Mesenchymal stem cell (in vitro differentiated cells and primary cell): ENCODE results near the gene ADAMTS8.

Source experiments
- DNase-seq: peaks from one replicate; pipeline ENCODE4 v3.0.0-alpha.2; 2013
- H2AFZ ChIP-seq: one replicate; pipeline ENCODE4 v1.6.1; 2013; ENCODE audit warnings: low read depth, mild to moderate bottlenecking, control low read depth, inconsistent platforms, low read length, moderate library complexity
- H2AK5ac ChIP-seq: 2 replicates; pipeline ENCODE4 v1.6.1; 2013; ENCODE audit warnings: low read length, moderate library complexity, mild to moderate bottlenecking, inconsistent platforms; ENCODE audit not compliant: severe bottlenecking
- H2BK120ac ChIP-seq: one replicate; pipeline ENCODE4 v1.6.1; 2013; ENCODE audit warnings: low read depth, mild to moderate bottlenecking, inconsistent platforms, low read length, moderate library complexity
- H2BK12ac ChIP-seq, 2 experiments: one replicate each; pipeline ENCODE4 v1.6.1; 2013; ENCODE audit warnings: inconsistent platforms in 2 of 2, low read length in 2 of 2, mild to moderate bottlenecking in 2 of 2, moderate library complexity in 2 of 2, control low read depth in 1 of 2
- H2BK15ac ChIP-seq: one replicate; pipeline ENCODE4 v1.6.1; 2013; ENCODE audit warnings: mild to moderate bottlenecking, low read depth, inconsistent platforms; ENCODE audit not compliant: poor library complexity, severe bottlenecking
- H2BK5ac ChIP-seq: 2 replicates; pipeline ENCODE4 v1.6.1; 2013; ENCODE audit warnings: low read depth, mild to moderate bottlenecking, low read length, control low read depth, inconsistent platforms; ENCODE audit not compliant: poor library complexity, severe bottlenecking
- H3K14ac ChIP-seq, 2 experiments: one replicate each; pipeline ENCODE4 v1.6.1; 2013; ENCODE audit warnings: inconsistent platforms in 2 of 2, low read length in 2 of 2, control low read depth in 1 of 2, mild to moderate bottlenecking in 1 of 2, moderate library complexity in 1 of 2
- H3K18ac ChIP-seq, 2 experiments: one replicate each; pipeline ENCODE4 v1.6.1; 2013; ENCODE audit warnings: inconsistent platforms in 2 of 2, low read length in 2 of 2, control low read depth in 1 of 2, low read depth in 1 of 2, mild to moderate bottlenecking in 1 of 2
- H3K23ac ChIP-seq, 2 experiments: one replicate each; pipeline ENCODE4 v1.6.1; 2013; ENCODE audit warnings: inconsistent platforms in 2 of 2, low read length in 2 of 2, mild to moderate bottlenecking in 2 of 2, moderate library complexity in 2 of 2, control low read depth in 1 of 2
- H3K27ac ChIP-seq: 2 replicates; pipeline ENCODE4 v1.5.1; 2013; ENCODE audit warnings: mild to moderate bottlenecking, moderate library complexity, low read length, control low read depth, inconsistent platforms; ENCODE audit not compliant: poor library complexity, severe bottlenecking
- H3K27me3 ChIP-seq, 2 experiments: 2 replicates each; pipeline versions ENCODE4 v1.6.1 to v1.7.0; 2013; ENCODE audit warnings: low read length in 2 of 2, mild to moderate bottlenecking in 2 of 2, moderate library complexity in 2 of 2, control low read depth in 1 of 2, inconsistent platforms in 1 of 2; ENCODE audit not compliant: control insufficient read depth in 1 of 2, insufficient read depth in 1 of 2
- H3K36me3 ChIP-seq, 2 experiments: 2 replicates each; pipeline versions ENCODE4 v1.6.1 to v1.7.0; 2013; ENCODE audit warnings: low read length in 2 of 2, control low read depth in 1 of 2, inconsistent platforms in 1 of 2, low read depth in 1 of 2, mild to moderate bottlenecking in 1 of 2; ENCODE audit not compliant: insufficient read depth in 2 of 2, control insufficient read depth in 1 of 2
- H3K4ac ChIP-seq, 2 experiments: one replicate each; pipeline ENCODE4 v1.6.1; 2013; ENCODE audit warnings: inconsistent platforms in 2 of 2, low read length in 2 of 2, mild to moderate bottlenecking in 2 of 2, moderate library complexity in 2 of 2, control low read depth in 1 of 2, low read depth in 1 of 2
- H3K4me1 ChIP-seq: 2 replicates; pipeline ENCODE4 v1.6.1; 2013; ENCODE audit warnings: low read depth, low read length, control low read depth; ENCODE audit not compliant: control insufficient read depth, insufficient read depth
- H3K4me2 ChIP-seq: 2 replicates; pipeline ENCODE4 v1.6.1; 2013; ENCODE audit warnings: low read length, mild to moderate bottlenecking, inconsistent platforms; ENCODE audit not compliant: poor library complexity, severe bottlenecking
- H3K4me3 ChIP-seq, 2 experiments: 2 replicates each; pipeline versions ENCODE4 v1.5.1 to v1.7.0; 2013; ENCODE audit warnings: low read length in 2 of 2, mild to moderate bottlenecking in 2 of 2, control low read depth in 1 of 2, low read depth in 1 of 2; ENCODE audit not compliant: insufficient read depth in 1 of 2
- H3K79me1 ChIP-seq: replicated peaks from 2 replicates; pipeline ENCODE4 v1.6.1; 2013; ENCODE audit warnings: mild to moderate bottlenecking, control low read depth, low read length, inconsistent platforms; ENCODE audit not compliant: poor library complexity, severe bottlenecking
- H3K9ac ChIP-seq: 2 replicates; pipeline ENCODE4 v1.7.0; 2013; ENCODE audit warnings: mild to moderate bottlenecking, low read length, moderate library complexity
- H3K9me3 ChIP-seq: 2 replicates; pipeline ENCODE4 v1.7.0; 2013; ENCODE audit warnings: mild to moderate bottlenecking, low read length; ENCODE audit not compliant: control insufficient read depth
- H4K8ac ChIP-seq: one replicate; pipeline ENCODE4 v1.6.1; 2013; ENCODE audit warnings: inconsistent platforms, mild to moderate bottlenecking, low read length, moderate library complexity
- H4K91ac ChIP-seq: one replicate; pipeline ENCODE4 v1.6.1; 2013; ENCODE audit warnings: mild to moderate bottlenecking, low read length, inconsistent platforms
- WGBS: methylation state at CpG from one replicate; pipeline ENCODE4 v1.1.7; 2013; ENCODE audit warnings: mixed read lengths; 5-methylcytosine and 5-hydroxymethylcytosine counted together

The ADAMTS8 gene

GRCh38 chr11:130431801-130432200, 3.4 kb upstream of the ADAMTS8 start:
- H3K9ac ChIP-seq = peak overlapping the region; percentile 49
- peaks cover 33 to 35% of the 10 kb centered on the region in 2 experiments for H3K27me3 ChIP-seq
- H3K4ac ChIP-seq = no peak overlapping the region
- no peak overlapping the region for H3K4me3 ChIP-seq
- H3K4me1 ChIP-seq = peaks cover 14% of the 10 kb centered on the region
- H3K79me1 ChIP-seq = no peaks in the 10 kb centered on the region
- H2BK12ac ChIP-seq = no peak overlapping the region
- H2AFZ ChIP-seq = no peak overlapping the region
- no peak overlapping the region for H2AK5ac ChIP-seq
- H3K9me3 ChIP-seq = no peaks in the 10 kb centered on the region
- no peak overlapping the region for H3K18ac ChIP-seq
- H2BK15ac ChIP-seq = no peak overlapping the region
- H4K8ac ChIP-seq = no peak overlapping the region
- H2BK5ac ChIP-seq = no peak overlapping the region
- no peaks in the 10 kb centered on the region for H3K36me3 ChIP-seq
- H3K27ac ChIP-seq = no peak overlapping the region
- H4K91ac ChIP-seq = no peak overlapping the region
- no peak overlapping the region for H2BK120ac ChIP-seq
- no peak overlapping the region for H3K4me2 ChIP-seq
- H3K14ac ChIP-seq = no peak overlapping the region
- DNase-seq = no peak
- 63% methylated on average over 3 of the region's 3 CpGs for WGBS
- no peak overlapping the region for H3K23ac ChIP-seq

GRCh38 chr11:130431331-130431773, 2.9 kb upstream of the ADAMTS8 start:
- DNase-seq = peak; percentile 74
- 30% methylated on average over 8 of the region's 10 CpGs for WGBS
- no peak overlapping the region for H2AK5ac ChIP-seq

GRCh38 chr11:130429983-130430382, 1.6 kb upstream of the ADAMTS8 start:
- H3K4me2 ChIP-seq = no peak overlapping the region
- no peak for DNase-seq
- H3K23ac ChIP-seq = no peak overlapping the region
- no peak overlapping the region for H2BK5ac ChIP-seq
- no peak overlapping the region for H3K9ac ChIP-seq
- 85% methylated on average over 3 of the region's 3 CpGs for WGBS
- no peak overlapping the region for H3K18ac ChIP-seq
- no peak overlapping the region for H3K27ac ChIP-seq
- H3K27me3 ChIP-seq = peaks cover 49% of the 10 kb centered on the region in 2 experiments
- no peak overlapping the region for H4K8ac ChIP-seq
- no peak overlapping the region for H4K91ac ChIP-seq
- H3K36me3 ChIP-seq = no peaks in the 10 kb centered on the region
- no peak overlapping the region for H3K4ac ChIP-seq
- H2AFZ ChIP-seq = no peak overlapping the region
- H2BK12ac ChIP-seq = no peak overlapping the region
- peaks cover 13% of the 10 kb centered on the region for H3K4me1 ChIP-seq
- no peak overlapping the region for H2BK15ac ChIP-seq
- H2AK5ac ChIP-seq = no peak overlapping the region
- no peaks in the 10 kb centered on the region for H3K9me3 ChIP-seq
- H3K14ac ChIP-seq = no peak overlapping the region
- H2BK120ac ChIP-seq = no peak overlapping the region
- H3K4me3 ChIP-seq = no peak overlapping the region
- H3K79me1 ChIP-seq = no peaks in the 10 kb centered on the region

More at GRCh38 chr11:130431331-130431773, 2.9 kb upstream of the ADAMTS8 start:
- Histone ChIP-seq H3K36me3 (no peaks in the 10 kb centered on the region), H3K23ac (no peak overlapping the region), H4K8ac (no peak overlapping the region), H2BK12ac (no peak overlapping the region), H3K14ac (no peak overlapping the region), H2BK15ac (no peak overlapping the region), H2AFZ (no peak overlapping the region), H3K27me3 (peaks cover 38 to 40% of the 10 kb centered on the region in 2 experiments), H3K4ac (no peak overlapping the region), H3K18ac (no peak overlapping the region), H3K4me2 (no peak overlapping the region), H3K79me1 (no peaks in the 10 kb centered on the region), H2BK120ac (no peak overlapping the region), H3K9me3 (no peaks in the 10 kb centered on the region), H3K4me1 (peaks cover 14% of the 10 kb centered on the region), H2BK5ac (no peak overlapping the region), H3K27ac (no peak overlapping the region), H3K4me3 (no peak overlapping the region), H4K91ac (no peak overlapping the region), H3K9ac (peak overlapping the region; percentile 49)

GRCh38 chr11:130429120-130429681, 792 bp upstream of the ADAMTS8 start:
- H2AK5ac ChIP-seq = no peak overlapping the region
- H2BK5ac ChIP-seq = no peak overlapping the region
- peaks cover 13% of the 10 kb centered on the region for H3K4me1 ChIP-seq
- H3K9ac ChIP-seq = peak overlapping the region; percentile 43
- no peak overlapping the region for H2BK15ac ChIP-seq
- H2BK120ac ChIP-seq = no peak overlapping the region
- H3K79me1 ChIP-seq = no peaks in the 10 kb centered on the region
- no peak overlapping the region for H2AFZ ChIP-seq
- H3K14ac ChIP-seq = no peak overlapping the region
- H3K4me2 ChIP-seq = no peak overlapping the region
- no peak overlapping the region for H4K8ac ChIP-seq
- H3K27ac ChIP-seq = no peak overlapping the region
- H3K23ac ChIP-seq = no peak overlapping the region
- no peak for DNase-seq
- H3K36me3 ChIP-seq = no peaks in the 10 kb centered on the region
- H3K27me3 ChIP-seq = peaks cover 50 to 57% of the 10 kb centered on the region in 2 experiments
- no peak overlapping the region for H3K4ac ChIP-seq
- peak overlapping the region in 1 of 2 experiments; percentile 74 for H3K4me3 ChIP-seq
- H3K18ac ChIP-seq = no peak overlapping the region
- no peak overlapping the region for H2BK12ac ChIP-seq
- WGBS = 88% methylated on average over 2 of the region's 2 CpGs
- H4K91ac ChIP-seq = no peak overlapping the region
- no peaks in the 10 kb centered on the region for H3K9me3 ChIP-seq
